ENCODE data around the gene ABCA7.

ABCA7 gene

DNA sequence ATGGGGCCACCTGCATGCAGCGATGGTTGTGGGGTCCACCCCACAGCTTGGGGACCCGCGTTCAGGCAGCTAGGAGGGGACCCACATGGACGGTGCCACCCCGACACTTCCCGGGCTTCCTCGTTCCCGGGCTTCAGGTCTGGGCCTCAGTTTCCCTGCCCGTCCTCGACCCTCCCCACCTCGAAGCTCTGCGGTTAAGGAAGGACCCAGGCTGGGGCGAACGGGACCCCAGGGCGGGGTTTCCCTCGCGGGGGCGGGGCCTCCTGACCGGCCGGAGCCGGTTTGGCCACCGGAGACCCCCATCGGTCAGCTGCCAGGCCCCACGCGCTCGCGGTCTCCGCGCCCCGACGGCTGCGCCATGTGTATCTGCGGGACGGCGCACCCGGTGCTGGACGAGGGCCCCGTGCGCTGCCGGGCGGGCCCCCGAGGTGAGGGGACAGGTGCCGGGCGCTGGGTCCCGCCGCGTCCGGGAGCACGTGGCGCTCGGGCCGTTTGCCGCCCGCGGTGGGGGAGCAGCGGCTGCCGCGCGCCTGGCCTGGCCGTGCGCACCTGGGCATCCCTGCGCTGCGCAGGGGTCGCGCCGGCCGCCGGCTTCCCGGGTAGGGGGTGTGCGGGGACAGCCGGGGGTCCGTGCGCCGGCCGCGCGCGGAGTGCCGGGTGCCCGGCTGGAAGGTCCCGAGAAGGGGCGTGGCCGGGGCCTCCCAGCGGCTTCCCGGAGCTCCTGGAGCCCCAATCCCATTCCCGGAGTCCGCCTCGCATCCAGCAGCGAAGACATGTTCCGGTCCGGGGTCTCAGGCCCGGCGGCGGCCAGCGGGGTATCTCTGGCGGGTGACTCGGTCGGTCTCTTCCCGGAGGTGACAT is 31.3 kb downstream of the ABCA7 start:
- DNase-seq (ENCODE audit: low read depth): no peak

- DNase-seq (ENCODE audit: low read depth): no peak
These were observed 32.6 kb downstream of the ABCA7 start for GRCh38 chr19:1072371-1073015.

GRCh38 chr19:1073063-1073955 is 33.4 kb downstream of the ABCA7 start:
- DNase-seq (ENCODE audit: low read depth): no peak

- no peak for DNase-seq (ENCODE audit: low read depth)
These were observed 34.1 kb downstream of the ABCA7 start for GRCh38 chr19:1073956-1074517.

DNA sequence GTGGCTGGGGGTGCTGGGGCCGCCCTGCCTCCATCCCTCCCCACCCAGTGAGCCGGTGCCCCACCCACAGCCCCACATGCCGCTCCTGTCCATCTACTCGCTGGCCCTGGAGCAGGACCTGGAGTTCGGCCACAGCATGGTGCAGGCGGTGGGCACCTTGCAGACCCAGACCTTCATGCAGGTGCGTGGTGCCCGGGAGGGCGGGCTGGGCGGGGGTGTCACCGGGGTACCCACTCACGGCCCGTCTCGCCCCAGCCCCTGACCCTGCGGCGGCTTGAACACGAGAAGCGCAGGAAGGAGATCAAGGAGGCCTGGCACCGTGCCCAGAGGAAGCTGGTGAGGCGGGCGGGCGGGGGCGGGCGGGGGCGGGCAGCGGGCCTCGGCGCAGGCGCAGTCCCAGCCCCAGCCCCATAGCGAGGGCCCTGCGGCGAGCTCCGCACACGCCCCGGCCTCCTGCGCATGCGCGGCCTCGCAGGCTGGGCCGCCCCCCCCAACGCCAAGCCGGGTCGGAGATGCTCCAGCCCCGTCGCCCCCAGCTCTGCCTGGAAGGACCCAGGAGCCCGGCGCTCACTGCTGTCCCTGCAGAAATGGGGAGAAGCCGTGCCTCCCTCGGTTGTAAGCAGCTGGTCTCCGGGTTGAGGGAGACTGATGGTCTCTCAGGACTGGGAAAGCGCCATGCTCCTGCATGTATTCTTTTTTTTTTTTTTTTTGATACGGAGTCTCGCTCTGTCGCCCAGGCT is 34.8 kb downstream of the ABCA7 start:
- DNase-seq (ENCODE audit: low read depth): no peak

- DNase-seq (ENCODE audit: low read depth): no peak
These were observed 36.1 kb downstream of the ABCA7 start for GRCh38 chr19:1076046-1076386.

DNA sequence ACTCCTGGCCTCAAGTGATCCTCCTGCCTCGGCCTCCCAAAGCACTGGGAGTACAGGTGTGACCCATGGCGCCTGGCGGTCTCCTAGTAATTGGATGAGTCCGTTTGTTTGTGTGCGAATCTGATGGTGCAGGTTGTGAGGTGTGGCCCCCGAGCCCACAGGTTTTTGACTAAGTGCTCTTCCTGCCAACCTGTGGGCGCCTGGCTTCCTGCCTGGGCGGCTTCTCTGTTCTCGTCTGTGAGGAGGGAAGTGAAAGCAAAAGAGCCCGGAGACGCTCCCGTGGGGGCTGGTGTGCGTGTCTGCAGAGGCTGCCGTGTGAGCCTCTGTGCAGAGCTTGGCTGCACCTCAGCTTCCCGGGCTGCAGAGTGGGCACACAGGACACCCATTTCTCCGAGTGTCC is 37.0 kb downstream of the ABCA7 start:
- DNase-seq (ENCODE audit: low read depth): no peak

- DNase-seq (ENCODE audit: low read depth): no peak
These were observed 39.7 kb downstream of the ABCA7 start for GRCh38 chr19:1079566-1080111.

DNA sequence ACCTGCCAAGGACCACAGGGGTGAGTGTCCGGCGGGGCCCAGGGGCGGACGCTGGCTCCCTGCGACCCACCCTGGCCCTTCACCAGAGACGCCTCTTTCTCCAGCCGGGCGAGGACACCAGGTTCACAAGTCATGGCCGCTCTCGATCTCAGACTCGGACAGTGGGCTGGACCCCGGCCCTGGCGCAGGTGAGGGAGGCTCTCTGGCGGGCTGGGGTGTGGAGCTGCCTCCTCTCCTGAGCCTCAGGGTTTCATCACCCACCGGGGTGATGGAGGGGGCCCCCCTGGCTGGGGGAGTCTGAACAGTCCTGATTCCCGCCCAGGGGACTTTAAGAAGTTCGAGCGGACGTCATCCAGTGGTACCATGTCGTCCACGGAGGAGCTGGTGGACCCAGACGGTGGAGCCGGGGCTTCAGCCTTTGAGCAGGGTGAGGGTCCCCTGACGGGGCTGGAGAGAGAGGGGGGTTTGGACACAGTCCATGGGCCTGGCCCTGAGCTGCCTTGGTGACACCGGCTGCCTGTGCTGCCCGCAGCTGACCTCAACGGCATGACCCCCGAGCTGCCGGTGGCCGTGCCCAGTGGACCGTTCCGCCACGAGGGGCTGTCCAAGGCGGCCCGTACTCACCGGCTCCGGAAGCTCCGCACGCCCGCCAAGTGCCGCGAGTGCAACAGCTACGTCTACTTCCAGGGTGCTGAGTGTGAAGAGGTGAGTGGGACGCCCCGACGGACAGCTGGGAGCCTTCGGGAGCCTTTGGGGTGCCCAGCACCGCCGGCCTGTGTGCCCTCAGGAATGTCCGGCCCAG is 40.7 kb downstream of the ABCA7 start:
- no peak for DNase-seq (ENCODE audit: low read depth)

DNA sequence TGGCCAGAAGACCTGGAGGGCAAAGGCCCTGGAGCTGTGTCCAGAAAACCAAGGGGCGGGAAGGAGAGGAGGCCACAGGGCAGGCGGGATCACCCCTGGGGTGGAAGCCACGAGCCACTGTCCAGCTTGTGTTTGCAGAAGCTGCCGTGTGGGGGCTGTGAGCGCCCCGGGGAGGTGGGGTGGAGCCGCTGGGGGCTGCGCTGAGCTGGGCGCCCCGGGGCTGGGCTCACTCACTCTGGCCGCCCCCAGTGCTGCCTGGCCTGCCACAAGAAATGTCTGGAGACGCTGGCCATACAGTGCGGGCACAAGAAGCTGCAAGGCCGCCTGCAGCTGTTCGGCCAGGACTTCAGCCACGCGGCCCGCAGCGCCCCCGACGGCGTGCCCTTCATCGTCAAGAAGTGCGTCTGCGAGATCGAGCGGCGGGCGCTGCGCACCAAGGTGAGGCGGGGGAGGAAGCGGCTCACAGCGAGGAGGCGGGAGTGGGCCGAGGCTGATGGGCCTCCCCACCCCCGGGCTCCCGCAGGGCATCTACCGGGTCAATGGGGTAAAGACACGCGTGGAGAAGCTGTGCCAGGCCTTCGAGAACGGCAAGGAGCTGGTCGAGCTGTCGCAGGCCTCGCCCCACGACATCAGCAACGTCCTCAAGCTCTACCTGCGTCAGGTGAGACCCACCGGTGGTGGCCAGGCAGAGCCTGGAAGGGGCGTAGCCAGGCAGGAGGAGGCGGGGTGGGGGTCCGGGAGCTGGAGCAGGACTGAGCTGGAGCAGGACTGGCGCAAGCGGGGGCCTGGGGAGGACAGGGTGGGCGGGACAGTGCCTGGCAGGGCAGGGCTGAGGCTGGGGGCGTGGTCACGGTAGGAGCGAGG is 41.6 kb downstream of the ABCA7 start:
- no peak for DNase-seq (ENCODE audit: low read depth)

GRCh38 chr19:1082165-1082927 is 42.4 kb downstream of the ABCA7 start:
- DNase-seq (ENCODE audit: low read depth): no peak

DNA sequence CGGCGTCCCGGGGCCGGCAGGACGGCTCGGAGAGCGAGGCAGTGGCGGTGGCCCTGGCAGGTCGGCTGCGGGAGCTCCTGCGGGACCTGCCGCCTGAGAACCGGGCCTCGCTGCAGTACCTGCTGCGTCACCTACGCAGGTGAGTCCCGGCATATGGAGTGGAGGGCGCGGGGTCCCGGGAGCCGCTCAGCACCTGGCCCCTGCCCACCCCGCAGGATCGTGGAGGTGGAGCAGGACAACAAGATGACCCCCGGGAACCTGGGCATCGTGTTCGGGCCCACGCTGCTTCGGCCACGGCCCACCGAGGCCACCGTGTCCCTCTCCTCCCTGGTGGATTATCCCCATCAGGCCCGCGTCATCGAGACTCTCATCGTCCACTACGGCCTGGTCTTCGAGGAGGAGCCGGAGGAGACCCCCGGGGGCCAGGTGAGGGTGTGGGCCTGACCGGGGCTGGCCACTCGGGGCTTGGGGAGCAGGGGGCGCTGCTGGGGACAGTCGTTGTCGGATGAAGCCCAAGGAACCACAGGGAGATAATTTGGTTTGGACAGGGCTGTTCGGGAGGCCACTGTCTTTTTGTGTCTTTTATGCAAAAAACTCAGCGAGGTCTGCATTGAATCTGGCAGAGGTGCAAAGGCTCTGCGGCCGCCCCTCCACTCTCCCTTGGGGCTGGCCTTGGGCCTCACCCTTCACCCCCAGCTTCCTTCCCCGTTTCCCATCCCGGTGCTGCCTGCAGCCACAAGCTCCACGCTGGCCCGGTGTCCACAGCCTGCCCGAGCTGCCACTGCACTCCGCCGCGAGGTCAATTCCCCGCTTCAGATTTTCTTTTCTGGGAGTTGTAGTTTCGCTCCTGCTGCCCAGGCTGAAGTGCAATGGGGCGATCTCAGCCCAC is 43.3 kb downstream of the ABCA7 start:
- no peak for DNase-seq (ENCODE audit: low read depth)

DNA sequence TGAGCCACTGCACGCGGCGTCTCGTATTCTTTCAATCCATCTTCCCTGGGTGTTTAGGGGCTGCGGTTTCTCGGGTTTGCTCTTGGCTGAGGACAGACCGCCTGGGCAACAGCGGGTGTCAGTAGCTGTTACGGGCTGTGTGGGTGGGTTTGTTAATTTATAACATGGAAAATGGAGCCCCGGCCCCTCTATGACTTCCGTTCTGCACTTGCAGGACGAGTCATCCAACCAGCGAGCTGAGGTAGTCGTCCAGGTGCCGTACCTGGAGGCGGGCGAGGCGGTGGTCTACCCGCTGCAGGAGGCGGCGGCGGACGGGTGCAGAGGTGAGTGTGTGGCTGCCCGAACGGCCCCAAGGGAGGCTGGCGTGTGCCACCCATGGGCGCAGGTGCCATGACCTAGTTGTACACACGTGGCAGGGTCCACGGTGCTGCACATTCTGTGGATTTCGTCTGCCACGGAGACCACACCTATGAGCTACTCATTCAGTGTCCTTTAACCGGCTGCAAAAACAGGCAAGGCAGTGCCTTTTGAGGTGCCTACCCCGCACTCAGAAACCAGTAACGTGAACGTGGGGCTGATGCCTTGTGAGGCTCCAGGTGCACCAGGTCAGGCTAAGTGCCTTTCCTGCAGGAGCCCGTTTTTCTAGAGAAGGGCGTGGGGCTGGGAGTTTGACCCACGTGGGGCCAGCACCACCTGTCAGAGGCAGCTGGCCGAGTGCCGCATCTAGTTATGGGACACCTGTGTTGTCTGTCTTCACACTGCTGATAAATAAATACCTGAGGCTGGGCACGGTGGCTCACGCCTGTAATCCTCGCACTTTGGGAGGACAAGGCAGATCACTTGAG is 44.3 kb downstream of the ABCA7 start:
- DNase-seq (ENCODE audit: low read depth): no peak

DNA sequence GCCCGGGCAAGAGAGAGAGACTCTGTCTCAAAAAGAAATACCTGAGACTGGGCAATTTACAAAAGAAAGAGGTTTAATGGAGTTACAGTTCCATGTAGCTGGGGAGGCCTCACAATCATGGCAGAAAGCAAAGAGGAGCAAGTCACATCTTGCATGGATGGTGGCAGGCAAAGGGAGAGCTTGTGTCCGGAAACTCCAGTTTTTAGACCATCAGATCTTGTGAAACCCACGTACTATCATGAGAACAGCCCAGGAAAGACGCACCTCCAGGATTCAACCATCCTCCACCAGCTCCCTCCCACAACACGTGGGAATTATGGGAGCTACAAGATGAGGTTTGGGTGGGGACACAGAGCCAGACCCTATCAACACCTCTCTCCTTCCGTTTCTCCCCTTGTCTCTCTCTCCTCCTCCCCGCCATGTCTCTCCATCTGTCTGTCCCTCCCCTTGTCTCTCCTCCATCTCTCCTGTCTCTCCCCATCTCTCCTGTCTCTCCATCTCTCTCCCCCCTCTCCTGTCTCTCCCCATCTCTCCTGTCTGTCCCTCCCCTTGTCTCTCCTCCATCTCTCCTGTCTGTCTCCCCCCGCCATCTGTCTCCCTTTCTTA is 45.2 kb downstream of the ABCA7 start:
- no peak for DNase-seq (ENCODE audit: low read depth)

- DNase-seq (ENCODE audit: low read depth): no peak
These were observed 46.0 kb downstream of the ABCA7 start for GRCh38 chr19:1085676-1086442.

DNA sequence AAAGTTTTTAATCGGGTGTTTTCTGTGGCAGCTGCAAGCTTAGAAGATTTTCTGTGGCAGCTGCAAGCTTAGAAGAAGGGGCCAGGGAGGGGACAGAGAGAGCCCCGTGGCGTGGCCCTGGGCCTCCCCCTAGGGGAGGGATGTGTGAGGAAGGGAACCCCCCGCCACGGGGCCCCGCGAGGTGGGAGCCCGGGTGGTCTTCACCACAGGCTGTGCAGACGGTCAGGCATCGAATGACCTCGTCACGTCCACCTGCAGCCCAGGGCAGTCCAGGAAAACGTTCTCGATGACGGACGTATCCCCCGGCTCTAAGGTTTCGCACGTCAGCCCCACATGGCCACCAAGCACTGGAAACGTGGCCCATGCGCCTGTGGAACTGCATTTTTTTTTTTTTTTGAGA is 46.7 kb downstream of the ABCA7 start:
- no peak for DNase-seq (ENCODE audit: low read depth)
